ENCODE results near the gene OGFOD2.

OGFOD2 gene

DNA sequence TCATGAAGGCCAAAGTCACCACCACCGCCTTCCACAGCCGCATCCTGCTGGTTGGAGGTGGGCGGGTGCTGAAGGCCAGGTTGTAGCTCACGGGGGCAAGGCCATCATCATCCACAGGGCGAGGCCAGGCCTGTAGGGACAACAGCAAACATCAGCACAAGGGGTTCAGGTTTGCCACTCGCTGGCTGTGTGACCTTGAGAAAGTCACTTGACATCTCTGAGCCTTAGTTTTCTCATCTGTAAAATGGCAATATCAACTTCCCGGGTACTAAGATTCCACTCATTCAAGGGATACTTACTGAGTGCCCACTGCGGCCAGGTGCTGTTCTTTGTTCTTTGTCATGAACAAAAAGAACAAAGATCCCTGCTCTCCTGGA lies 14.9 kb upstream of the OGFOD2 start:
- Mint-ChIP-seq H3K27ac (no peak overlapping the region), H3K4me1 (no peaks in the 10 kb centered on the region), H3K36me3 (no peaks in the 10 kb centered on the region), H3K27me3 (no peaks in the 10 kb centered on the region), H3K9me3 (no peaks in the 10 kb centered on the region), H3K4me3 (no peak overlapping the region)
- ATAC-seq (ENCODE audit: low read depth) (no peak), DNase-seq (ENCODE audit: low spot score in 2 of 2) (no peak)

DNA sequence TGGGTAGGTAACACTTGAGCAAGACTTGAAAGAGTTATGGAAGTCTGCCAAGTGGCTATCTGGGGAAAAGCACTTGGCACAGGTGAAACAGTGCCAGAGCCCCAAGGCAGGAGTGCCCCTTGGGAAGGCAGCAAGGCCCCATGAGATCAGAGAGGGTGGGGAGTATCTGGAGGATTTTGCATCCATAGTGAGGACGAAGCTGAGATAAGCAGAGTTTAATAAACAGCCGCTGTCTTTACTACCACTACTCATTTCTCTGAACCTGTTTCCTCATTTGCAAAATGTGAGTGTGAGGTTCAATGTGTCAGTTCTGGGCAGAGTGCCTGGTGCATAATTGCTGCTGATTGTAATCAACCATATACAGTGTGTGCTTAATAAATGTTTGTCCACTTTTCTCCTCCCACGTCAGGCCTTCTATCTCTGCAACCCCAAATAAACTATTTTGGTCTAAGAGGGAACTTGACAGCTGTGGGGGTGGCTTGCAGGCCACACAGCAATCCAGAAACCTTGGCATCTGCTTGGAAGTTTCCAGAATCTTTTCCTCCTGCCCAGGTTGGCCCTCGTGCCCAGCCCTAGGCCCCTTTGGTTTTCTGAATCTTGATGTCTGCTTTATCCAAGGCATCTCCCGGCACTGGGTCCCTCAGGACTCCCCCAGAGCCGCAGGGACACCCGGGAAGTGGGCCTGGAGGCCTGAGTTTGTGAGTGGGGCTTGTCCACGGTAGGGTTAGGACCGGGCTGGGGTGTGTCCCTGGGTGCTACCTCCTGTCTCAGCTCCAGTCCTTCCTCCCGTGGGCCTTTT lies 13.3 kb upstream of the OGFOD2 start:
- Mint-ChIP-seq H3K36me3 (no peaks in the 10 kb centered on the region), H3K4me3 (no peak overlapping the region), H3K9me3 (no peaks in the 10 kb centered on the region), H3K27ac (no peak overlapping the region), H3K4me1 (peaks cover under 1% of the 10 kb centered on the region), H3K27me3 (no peaks in the 10 kb centered on the region)
- DNase-seq (ENCODE audit: low spot score in 2 of 2) (no peak), ATAC-seq (ENCODE audit: low read depth) (no peak)

DNA sequence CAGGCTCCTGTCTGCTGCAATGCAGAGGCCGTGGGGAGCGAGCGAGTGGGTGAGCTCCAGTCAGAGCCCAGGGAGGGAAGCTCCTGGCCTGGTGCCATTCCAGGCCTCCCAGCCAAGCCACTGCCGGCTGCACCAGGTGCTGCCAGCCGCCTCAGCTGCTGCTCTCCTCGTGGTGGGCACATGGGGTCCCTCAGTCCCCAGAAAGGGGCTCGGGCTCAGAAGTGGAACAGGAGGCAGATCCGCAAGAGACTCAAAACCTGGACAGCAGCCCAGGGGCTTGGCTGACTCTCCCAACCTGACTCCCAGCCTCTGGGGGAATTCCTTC lies 11.1 kb upstream of the OGFOD2 start:
- H3K36me3 Mint-ChIP-seq: no peaks in the 10 kb centered on the region
- H3K27me3 Mint-ChIP-seq: no peaks in the 10 kb centered on the region
- peaks cover 4% of the 10 kb centered on the region for H3K4me1 Mint-ChIP-seq

DNA sequence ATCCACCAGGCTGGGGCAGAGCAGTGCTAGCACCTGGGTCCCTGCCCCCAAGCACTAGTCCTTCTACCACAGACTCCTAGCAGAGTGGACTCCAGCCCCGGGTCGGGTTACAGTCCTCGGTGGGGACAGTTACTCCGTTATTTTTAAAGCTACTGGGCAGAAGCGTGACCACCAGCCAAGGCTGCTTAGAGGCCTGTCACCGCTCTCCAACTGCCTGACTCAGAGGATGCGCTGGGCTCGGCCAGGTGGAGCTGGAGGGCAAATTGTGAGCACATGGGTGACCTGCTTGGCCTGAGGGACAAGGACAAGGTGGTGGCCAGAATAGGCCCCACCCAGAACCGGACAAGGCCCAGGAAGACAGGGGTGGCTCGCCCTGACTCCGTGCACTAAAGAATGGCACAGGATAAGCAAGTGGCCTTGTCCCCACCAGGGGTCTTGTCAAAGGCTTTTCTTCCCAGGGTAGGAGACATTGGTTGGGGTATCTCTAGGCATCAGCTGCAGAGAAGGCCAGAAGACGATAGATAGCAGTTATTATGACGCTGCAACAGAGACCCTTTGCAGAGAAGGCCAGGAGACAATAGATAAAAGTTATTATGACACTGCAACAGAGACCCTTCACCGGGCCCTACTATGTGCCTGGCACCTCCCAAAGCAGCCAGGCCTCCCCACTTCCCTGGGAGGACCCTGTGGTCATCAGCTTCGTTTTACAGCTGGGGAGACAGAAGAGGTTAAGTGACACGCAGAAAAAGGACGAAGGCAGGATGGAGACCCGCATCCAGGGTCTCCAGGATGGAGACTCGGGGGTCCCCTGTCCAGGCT lies 10.4 kb upstream of the OGFOD2 start:
- DNase-seq (ENCODE audit: low spot score in 2 of 2): no peak
- Mint-ChIP-seq H3K4me1 (peaks cover 5% of the 10 kb centered on the region), H3K4me3 (peak overlapping the region; percentile 59), H3K36me3 (no peaks in the 10 kb centered on the region), H3K9me3 (no peaks in the 10 kb centered on the region), H3K27ac (no peak overlapping the region), H3K27me3 (no peaks in the 10 kb centered on the region)
- ATAC-seq (ENCODE audit: low read depth): no peak

More for the DNA sequence above, 11.1 kb upstream of the OGFOD2 start:
- Mint-ChIP-seq H3K4me3 (no peak overlapping the region), H3K27ac (no peak overlapping the region), H3K9me3 (no peaks in the 10 kb centered on the region)
- DNase-seq (ENCODE audit: low spot score in 2 of 2) (no peak), ATAC-seq (ENCODE audit: low read depth) (no peak)

DNA sequence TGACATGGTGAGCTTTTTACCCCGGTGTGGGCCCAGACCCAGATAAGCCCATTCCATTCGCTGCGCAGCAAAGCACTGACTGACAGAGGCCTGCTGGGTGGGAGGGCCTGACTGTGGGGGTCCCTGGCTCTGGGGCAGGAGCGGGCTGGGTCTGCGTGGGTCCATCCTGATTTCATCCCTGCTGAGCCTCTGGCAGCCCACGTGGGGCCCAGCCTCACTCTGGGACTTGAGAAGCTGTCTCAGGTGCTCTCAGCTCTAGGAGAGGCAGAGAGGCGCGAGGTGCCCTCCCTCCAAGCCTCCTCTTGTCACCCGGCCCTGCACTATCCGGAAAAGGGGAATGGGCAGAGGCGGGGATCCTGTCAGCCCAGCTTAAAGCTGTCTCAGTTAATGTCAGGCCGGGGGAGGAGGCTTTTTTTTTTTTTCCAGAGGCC lies 9.7 kb upstream of the OGFOD2 start:
- peak overlapping the region; percentile 37 for H3K4me3 Mint-ChIP-seq
- H3K36me3 Mint-ChIP-seq: no peaks in the 10 kb centered on the region
- H3K4me1 Mint-ChIP-seq: peaks cover 6% of the 10 kb centered on the region
- no peaks in the 10 kb centered on the region for H3K9me3 Mint-ChIP-seq
- no peak overlapping the region for H3K27ac Mint-ChIP-seq
- DNase-seq (ENCODE audit: low spot score in 2 of 2): no peak
- ATAC-seq (ENCODE audit: low read depth): no peak
- no peaks in the 10 kb centered on the region for H3K27me3 Mint-ChIP-seq

DNA sequence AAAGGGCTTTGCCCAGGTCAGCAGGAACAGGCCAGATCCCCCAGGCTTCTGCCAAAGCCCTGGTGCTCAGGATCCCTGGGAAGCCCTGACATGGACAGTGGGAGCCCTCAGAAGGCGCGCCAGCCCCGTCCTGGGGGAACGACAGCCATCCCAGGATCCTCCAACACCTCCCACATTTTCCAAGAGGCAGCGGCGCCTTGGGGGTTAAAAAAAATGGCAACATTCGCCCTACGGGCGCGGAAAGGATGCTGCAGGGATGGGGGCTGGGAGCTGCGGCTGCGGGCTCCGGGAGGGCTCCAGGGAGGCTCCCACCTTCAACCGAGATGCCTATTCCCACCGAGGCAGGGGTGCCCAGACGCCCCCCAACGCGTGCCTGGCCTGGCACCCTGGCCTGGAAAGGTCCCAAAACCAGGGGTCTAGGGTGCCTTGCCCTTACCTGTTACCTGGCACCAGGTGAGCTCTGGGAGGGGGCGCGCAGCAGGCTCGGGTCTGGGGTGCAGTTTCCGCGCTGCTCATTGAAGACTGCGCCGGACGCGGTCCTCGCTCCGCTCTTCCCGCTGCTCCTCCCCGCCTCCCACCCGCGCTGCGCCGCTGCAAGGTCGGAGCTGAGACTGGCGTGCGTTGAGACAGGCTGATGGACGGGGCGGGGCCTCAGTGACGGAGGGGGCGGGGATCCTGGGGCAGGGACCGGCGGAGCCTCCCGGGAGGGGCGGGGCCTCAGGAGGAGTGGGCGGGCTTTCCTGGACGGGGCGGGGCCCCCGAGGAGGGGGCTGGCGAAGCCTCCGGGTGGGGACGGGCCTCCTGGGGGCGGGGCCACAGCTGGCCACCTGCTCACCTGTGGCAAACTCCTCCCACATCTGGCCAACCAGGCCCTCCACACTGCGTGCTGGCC lies 8.9 kb upstream of the OGFOD2 start, which contains the start of gene ABCB9:
TSS of gene ABCB9 (minus strand) at position 613 of the 892 bp plus-strand sequence. CDS start 6,228 bp downstream, outside the sequence.
- peak within 1 kb of the TSS; percentile 82 for H3K4me3 Mint-ChIP-seq
- H3K9me3 Mint-ChIP-seq: no peaks in the 10 kb centered on the region
- no peaks in the 10 kb centered on the region for H3K27me3 Mint-ChIP-seq
- peaks cover 6% of the 10 kb centered on the region for H3K4me1 Mint-ChIP-seq
- H3K36me3 Mint-ChIP-seq: no peaks in the 10 kb centered on the region
- peak within 1 kb of the TSS; percentile 6 for H3K27ac Mint-ChIP-seq
- ATAC-seq (ENCODE audit: low read depth) (peak; percentile 95), DNase-seq (ENCODE audit: low spot score in 2 of 2) (peak; percentile 82 to 87)

DNA sequence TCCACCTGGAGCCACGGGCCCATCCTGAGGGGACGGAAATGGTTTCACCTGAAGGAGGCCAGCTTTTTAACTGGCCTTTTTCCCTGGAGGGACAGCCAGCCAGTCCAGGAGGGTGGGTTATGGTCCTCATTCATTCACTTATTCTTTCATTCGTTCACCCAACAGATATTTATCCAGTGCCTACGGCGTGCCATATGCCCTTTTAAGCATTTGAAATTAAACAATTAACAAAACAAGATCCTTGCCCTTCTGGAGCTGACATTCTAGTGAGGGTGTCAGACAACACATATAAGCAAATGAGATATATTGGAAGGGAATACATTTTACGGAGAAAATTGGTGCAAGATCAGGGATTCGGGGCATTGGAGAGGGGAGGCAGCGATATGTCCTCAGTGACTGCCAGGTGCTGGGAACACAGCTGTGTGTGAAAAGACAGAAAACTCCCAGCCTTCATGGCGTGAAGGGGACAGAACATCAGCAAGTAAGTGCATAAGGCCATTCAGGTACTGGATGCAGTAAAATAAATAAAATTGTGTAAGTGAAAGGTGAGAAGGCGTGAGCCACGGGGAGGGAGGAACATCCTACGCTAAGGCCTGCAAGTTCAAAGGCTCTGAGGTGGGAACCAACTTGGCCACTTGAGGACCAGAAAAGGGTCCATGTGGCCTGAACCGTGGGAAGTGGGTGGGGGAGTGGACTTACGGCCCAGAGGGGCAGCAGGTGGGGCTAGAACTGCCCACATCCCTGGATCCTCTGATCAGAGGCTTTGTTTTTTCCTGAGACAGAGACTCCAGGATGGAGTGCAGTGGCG lies 8.1 kb upstream of the OGFOD2 start:
- Mint-ChIP-seq H3K9me3 (no peaks in the 10 kb centered on the region), H3K27ac (peak overlapping the region; percentile 6), H3K4me3 (peak overlapping the region; percentile 65), H3K27me3 (no peaks in the 10 kb centered on the region), H3K4me1 (peaks cover 6% of the 10 kb centered on the region), H3K36me3 (no peaks in the 10 kb centered on the region)
- no peak for ATAC-seq (ENCODE audit: low read depth)
- no peak for DNase-seq (ENCODE audit: low spot score in 2 of 2)

DNA sequence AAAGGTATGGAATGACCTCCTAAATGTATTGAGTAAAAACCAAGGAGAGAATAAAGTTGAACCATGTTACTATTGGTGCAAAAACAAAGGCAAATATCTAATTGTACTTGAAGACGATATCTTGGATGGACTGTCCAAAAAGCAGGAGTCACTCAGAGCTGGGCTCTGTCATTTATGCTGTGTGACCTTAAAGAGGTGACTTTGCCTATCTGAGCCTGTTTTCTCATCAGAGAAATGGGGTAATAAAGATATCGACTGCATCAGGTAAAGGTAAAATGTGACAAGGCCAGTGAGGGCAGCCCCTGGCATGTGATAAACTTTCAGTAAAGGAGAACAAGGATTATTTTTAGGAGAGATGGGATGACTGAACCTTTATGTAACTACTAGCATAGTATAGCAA lies 6.9 kb upstream of the OGFOD2 start:
- Mint-ChIP-seq H3K27me3 (no peaks in the 10 kb centered on the region), H3K27ac (no peak overlapping the region), H3K36me3 (no peaks in the 10 kb centered on the region), H3K9me3 (no peaks in the 10 kb centered on the region), H3K4me3 (no peak overlapping the region), H3K4me1 (peaks cover 6% of the 10 kb centered on the region)
- ATAC-seq (ENCODE audit: low read depth): no peak
- no peak for DNase-seq (ENCODE audit: low spot score in 2 of 2)

DNA sequence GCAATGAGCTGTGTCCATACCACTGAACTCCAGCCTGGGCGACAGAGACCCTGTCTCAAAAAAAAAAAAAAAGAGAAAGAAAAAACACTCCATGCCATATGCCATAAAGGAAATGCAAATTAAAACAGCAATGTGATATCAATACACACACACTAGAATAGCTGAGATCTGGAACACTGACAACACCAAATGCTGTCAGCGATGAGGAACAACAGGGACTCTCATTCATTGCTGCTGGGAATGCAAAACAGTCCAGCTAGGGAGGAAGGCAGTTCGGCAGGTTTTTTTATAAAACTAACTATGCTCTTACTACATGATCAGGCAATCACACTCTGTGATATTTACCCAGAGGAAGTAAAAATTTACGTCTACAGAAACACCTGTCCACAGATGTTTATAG lies 5.4 kb upstream of the OGFOD2 start:
- H3K27ac Mint-ChIP-seq: no peak overlapping the region
- H3K4me3 Mint-ChIP-seq: no peak overlapping the region
- no peaks in the 10 kb centered on the region for H3K27me3 Mint-ChIP-seq
- H3K9me3 Mint-ChIP-seq: no peaks in the 10 kb centered on the region
- DNase-seq (ENCODE audit: low spot score in 2 of 2) (no peak), ATAC-seq (ENCODE audit: low read depth) (no peak)
- no peaks in the 10 kb centered on the region for H3K36me3 Mint-ChIP-seq
- H3K4me1 Mint-ChIP-seq: peaks cover 6% of the 10 kb centered on the region

DNA sequence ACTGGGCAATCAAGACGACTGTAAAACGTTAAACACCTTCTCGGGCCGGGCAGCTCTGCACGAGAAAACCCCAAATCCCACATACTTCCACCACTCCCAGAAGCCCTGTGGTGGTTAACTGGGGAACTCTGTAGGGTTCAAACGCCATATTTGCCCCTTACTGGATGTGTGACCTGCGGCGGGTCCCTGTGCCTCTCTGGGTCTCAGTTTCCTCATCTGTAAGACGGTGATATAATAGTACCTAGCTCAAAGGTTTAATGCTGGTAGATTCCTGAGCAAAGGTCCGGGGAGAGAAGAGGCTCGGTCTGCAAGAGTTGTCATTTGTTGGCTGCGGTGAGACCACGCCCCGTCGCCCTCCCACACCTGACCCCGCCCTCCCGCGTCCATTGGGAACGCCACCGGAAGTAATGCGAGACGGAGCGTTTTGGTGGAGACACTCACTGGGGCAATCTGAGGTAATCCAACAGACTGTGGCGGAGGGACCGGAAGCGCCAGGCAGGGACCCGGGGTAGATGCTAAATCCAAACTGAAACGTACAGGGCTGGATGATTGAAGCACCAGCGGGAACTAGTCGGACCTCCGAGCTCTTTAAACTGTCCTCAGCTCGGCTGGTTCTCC lies 661 bp upstream of the OGFOD2 start:
- no peaks in the 10 kb centered on the region for H3K27me3 Mint-ChIP-seq
- peak overlapping the region; percentile 95 for H3K27ac Mint-ChIP-seq
- H3K36me3 Mint-ChIP-seq: no peaks in the 10 kb centered on the region
- H3K4me1 Mint-ChIP-seq: peaks cover 10% of the 10 kb centered on the region
- DNase-seq (ENCODE audit: low spot score in 2 of 2) (peak; percentile 92 to 98), ATAC-seq (ENCODE audit: low read depth) (peak; percentile 85)
- peak overlapping the region; percentile 93 for H3K4me3 Mint-ChIP-seq
- no peaks in the 10 kb centered on the region for H3K9me3 Mint-ChIP-seq

DNA sequence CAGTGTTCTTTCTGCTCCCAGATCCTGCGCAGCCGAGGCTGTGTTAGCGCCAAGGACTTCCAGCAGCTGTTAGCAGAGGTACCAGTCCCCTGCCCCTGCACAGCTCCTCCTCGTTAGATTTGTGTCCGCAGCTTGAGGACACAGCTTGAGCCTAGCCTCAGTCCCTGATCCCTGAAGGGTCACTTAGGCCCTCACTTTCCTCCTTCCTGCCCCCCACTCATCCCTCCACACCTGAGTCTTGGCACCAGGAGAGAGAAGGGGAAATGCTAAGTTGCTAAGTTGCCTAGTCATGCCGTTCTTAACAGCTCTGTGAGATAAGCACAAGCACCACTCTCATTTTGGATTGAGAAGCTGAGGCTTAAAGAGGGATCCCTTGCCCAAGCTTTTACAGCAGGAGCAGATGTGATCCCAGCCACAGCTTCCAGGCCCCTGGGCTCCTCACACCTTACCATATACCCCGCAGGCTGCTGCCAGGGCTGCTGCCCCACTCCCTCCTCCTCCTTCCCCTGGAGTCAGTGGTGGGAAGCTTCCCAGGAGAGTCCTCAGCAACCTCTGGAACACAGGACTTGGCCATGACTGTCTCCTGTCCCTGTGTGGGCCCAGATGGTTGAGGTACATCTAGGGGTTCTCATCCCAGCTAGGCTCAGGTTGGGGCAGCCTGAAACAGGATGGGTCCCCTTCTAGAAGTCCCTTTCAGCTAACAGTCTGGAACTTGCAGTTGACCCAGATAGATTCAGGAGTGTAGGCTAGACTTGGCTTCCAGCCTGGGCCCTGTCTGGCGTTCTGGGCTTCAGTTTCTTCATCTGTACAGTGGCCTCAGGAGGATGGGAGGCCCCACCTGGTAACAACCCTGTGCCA lies 975 bp downstream of the OGFOD2 start:
- H3K27me3 Mint-ChIP-seq: no peaks in the 10 kb centered on the region
- peaks cover 9% of the 10 kb centered on the region for H3K4me1 Mint-ChIP-seq
- ATAC-seq (ENCODE audit: low read depth): no peak
- H3K4me3 Mint-ChIP-seq: peak overlapping the region; percentile 93
- no peak for DNase-seq (ENCODE audit: low spot score in 2 of 2)
- H3K9me3 Mint-ChIP-seq: no peaks in the 10 kb centered on the region
- no peaks in the 10 kb centered on the region for H3K36me3 Mint-ChIP-seq
- peak overlapping the region; percentile 95 for H3K27ac Mint-ChIP-seq

DNA sequence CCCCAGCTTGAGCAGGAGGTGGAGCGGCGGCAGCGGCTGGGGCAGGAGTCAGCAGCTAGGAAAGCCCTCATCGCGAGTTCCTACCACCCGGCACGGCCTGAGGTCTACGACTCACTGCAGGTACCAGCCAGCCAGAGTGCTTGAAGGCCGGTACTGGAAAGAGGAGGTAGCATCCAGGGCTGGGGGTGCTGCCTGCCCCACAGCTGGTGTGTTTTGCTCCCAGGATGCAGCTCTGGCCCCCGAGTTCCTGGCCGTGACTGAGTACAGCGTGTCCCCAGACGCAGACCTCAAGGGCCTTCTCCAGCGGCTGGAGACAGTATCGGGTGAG lies 1.6 kb downstream of the OGFOD2 start:
- Mint-ChIP-seq H3K4me3 (peak overlapping the region; percentile 93), H3K4me1 (peaks cover 12% of the 10 kb centered on the region), H3K9me3 (no peaks in the 10 kb centered on the region), H3K27ac (no peak overlapping the region), H3K27me3 (no peaks in the 10 kb centered on the region), H3K36me3 (peaks cover 2% of the 10 kb centered on the region)
- ATAC-seq (ENCODE audit: low read depth) (no peak), DNase-seq (ENCODE audit: low spot score in 2 of 2) (no peak)

All from memory B cell (primary cell).